NCI-H1417 treated with DMSO at 0.1 percent for 48 hours (cell line): ENCODE results near the gene FZD4.
A peak's percentile ranks its signal among the peaks of the same experiment; 100 is the strongest.
"Not testable (repeated sequence)": the region's sequence is repeated elsewhere in the genome, so short reads cannot be mapped to it uniquely, and the experiment has no call there.

Source experiments
- DNase-seq: peaks from one replicate; lab custom pipeline; 2025; lab: John Stamatoyannopoulos, UW

Gene FZD4

DNA sequence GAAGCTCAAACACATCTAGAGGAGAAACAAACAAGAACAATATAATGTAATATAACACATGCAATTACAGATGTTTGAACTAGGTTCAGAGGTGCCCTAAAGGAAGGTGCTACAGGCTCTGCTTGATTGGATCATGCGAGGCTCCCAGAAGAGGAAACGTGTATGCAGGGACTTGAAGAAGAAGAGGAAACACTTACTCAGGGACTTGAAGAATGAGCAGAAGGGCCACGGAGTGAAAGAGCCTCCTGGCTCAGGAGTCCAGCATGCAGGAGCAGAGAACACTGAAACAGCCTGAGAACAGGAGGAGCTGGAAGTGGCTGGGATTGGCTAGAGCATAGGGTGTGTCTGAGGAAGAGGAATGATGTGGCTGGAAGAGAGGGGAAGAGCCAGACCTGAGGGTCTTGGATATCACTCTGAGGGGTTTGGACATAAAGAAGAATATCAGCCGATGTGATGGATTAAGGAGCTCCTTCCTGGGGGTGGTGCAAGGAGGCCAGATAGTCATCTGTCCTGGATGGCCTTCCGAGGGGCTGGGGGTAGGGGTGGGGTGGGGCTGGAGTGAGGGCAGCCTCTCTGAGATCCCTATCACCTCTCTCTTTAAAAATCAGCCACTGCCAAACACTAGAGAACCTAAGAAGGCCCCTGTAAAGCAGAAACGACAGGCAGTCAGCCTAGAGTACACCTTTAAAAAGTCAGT lies 16.8 kb downstream of the FZD4 start:
- no peak for DNase-seq

GRCh38 chr11:86937193-86937806 lies 17.9 kb downstream of the FZD4 start:
- DNase-seq, result not testable (repeated sequence)

GRCh38 chr11:86934926-86935579 lies 20.1 kb downstream of the FZD4 start:
- DNase-seq, result no peak

DNA sequence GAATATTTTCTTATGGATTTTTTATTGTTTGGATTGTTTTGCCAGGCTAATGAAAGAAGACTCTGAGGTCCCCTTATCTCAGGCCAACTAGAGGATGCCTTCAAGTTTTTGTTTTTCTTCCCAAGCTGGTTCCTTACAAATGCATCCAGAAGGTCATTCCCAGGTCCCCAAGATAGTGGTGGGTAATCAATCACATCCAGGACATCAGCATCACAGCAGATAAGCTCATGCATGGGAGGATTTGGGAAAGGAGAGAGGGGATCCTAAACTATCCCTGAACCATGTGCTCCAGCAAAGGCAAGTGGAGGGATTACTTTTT lies 20.7 kb downstream of the FZD4 start:
- no peak for DNase-seq

- no peak for DNase-seq
Observed at GRCh38 chr11:86933891-86934581, 21.2 kb downstream of the FZD4 start.

- no peak for DNase-seq
Observed at GRCh38 chr11:86932924-86933875, 22.0 kb downstream of the FZD4 start.

DNA sequence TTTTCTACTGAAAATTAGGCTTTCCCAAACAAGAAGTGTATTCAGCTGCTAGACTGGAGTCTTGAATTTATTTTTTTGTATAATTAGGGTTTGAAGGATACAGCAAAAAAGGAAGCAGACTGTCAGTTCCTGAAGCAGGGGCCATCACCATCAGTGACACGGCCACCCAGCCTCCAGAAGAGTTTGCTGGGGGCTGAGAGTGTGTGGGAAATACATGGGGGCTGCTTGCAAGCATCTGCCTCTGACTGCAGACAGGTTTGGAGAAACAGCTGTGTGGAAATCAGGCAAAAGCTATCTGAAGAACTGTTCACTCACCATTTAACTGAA lies 23.0 kb downstream of the FZD4 start:
- no peak for DNase-seq

DNA sequence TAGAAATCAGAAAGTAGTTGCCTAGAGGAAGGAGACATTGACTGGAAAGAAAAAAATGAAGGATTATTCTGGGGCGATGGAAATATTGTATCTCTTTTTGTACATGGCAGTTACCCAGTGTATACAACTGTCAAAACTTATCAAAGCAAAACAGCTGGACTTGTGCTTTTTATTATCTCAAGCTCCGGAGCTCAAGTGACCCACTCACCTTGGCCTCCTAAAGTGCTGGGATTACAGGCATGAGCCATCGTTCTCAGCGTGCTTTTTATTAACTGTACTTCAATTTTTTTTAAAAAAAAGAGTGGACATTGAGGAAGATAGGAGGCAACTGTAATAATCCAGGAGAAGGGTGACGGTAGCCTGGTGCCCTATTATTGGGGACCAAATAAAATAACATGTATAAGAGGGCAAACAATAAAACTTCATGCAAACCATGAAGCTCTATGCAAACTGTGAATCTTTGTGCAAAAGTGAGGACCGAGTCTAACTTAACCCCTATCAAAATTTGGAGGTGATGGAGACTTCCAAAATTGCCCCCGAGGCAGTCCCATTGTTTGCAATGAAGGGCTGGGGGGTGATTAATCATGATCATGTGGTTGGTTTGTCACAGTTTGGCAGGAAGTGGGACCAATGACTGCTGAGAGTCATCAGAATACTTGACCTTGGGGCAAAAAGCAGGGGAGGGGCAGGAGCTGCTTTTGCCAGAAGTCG lies 23.5 kb downstream of the FZD4 start:
- no peak for DNase-seq

- no peak for DNase-seq
Observed at GRCh38 chr11:86930957-86931547, 24.1 kb downstream of the FZD4 start.

DNA sequence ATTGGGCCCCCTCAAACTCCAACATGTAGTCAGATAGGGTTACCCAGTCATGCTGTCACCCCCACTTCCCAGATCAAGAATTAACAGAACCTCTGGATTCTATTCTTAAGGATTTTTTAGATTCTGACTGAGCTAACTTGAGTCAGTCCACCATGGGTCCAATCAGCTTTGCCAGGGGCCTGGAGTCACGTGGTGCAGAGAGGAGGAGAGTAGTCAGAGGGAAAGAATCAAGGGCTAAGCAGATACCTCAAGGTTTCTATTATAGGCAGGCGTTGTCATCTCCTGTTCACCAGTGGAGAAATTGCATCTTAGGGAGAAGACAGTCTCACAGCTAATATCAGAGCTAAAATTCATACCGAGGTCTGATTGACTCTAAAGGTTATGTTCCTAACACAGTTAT lies 28.2 kb downstream of the FZD4 start:
- DNase-seq, result no peak

DNA sequence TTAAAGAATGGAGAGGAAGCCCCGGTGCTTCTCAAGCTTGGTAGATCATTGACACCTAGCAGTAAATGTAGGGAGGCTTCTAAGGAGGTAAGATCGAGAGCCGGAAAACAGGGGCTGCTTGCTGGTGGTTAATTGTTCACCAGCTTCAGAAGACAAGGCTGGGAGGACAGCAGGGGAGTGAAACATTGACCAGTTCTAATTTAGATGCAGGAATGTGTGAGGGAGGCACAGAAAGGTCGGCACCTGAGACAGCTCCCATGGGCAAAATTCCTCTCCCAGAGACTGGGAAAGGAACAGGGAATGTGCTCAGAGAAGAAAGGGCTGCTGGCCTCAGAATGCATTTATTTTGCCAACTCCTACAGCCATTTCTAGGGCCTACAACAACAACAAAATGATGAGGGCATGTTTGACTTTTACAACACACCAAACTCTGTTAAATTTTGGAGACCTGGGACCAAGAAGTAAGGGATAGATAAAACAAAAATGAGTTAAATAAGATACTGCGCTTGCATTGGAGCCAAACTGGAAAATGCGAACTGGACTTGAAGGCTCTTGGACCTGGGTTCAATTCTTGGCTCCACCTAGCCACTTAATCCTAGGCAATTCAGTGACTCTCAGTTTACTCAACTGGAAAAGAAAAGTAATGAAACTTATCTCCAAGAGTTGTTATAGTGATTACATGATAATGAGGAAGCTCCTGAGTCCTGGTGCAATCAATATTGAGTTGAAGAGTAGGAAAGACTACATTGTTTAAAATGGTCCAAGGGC lies 31.0 kb downstream of the FZD4 start:
- no peak for DNase-seq

DNA sequence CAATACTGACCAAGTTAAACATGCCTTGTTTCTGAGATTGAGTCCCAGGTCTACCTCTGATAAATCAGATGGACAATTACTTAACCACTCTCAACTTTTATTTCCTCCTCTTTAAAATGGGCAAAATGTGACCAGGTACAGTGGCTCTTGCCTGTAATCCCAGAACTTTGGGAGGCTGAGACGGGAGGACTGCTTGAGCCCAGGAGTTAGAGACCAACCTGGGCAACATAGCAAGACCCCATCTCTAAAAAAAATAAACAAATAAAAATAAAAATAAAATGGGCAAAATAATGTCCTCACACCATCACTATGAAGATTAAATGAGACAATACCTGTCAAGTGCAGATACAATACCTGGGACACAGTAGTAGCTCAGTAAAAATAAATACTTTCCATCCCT lies 33.0 kb downstream of the FZD4 start:
- no peak for DNase-seq

GRCh38 chr11:86919557-86920210 lies 35.5 kb downstream of the FZD4 start:
- peak; percentile 16 for DNase-seq

DNA sequence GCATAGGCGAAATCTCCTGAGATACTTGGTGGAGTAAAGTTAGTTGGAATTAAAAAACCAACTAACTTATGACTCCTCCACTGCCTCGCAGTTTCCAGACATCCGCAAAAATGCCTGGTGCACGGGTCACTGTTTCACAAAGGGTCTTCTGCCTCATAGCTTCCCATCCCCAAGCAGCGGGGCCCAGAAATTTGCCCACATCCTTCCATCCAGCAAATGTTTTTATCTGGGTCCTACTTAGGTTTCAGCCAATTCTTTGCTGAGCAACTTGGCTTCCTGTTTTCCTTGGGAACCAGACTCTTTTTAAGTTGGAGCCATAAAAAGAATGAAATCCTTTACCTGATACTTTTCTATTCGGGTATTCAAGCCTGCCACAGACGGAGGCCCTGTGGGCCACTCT lies 36.2 kb downstream of the FZD4 start:
- DNase-seq, result no peak

GRCh38 chr11:86918496-86918895 lies 36.7 kb downstream of the FZD4 start:
- DNase-seq, result no peak

DNA sequence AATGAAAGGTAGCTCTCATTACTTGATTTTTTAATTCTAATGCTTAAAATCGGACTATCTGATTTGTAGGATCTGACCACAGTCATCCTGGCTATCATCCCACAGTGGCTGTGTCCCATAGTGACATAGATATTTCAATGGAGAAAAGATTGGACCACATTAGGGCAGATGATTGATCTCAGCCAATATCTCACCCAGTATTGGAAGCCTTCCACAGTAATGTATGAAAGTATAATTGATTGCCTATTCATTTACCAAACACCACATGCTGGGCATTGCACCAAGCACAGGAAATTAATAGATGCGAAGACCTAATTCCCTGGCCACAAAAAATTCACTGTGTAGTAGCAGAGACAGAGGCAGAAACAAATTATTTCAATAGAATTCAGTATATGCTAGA lies 37.6 kb downstream of the FZD4 start:
- DNase-seq, result no peak

- no peak for DNase-seq
Observed at GRCh38 chr11:86916330-86916729, 38.9 kb downstream of the FZD4 start.

DNA sequence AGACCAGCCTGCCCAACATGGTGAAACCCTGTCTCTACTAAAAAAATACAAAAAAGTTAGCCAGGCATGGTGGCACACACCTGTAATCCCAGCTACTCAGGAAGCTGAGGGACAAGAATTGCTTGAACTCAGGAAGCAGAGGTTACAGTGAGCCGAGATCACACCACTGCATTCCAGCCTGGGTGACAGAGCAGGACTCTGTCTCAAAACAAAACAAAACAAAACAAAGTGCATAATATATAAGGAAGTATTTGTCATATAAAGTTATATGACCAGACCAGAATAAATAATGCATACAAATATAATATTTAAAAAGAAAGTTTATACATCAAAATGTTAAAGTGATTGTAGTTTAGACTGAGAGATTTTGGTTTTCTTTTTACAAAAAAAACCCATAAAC lies 39.3 kb downstream of the FZD4 start:
- not testable (repeated sequence) for DNase-seq

DNA sequence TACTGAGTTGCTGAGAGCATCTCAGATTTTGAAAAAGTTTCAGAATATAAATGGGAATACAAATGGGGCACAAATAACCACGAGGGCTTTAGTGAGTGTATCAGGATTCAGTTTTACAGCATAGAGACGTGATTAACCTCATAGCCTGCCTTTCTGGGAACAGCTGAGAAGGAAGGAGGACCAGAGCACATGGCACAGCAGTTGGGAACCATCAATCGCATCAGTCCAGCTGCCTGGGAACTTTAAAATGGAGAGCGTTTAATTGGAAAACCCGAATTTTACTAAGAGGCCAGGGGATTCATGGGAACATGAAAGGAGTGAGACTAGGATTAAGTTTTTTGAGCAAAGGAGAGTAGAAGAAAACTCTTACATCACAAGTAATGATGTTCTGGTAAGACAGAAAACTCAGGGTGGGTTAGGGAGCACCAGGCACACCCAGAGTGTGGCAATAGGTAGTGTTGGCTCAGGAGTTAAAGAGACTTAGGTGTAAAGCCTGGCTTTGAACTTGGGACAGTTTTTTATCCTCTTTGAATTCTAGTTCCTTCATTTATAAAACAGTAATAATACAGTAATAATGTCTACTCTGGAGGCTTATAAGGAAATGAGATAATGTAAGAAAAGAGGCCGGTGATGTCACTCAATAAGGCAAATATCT lies 40.2 kb downstream of the FZD4 start:
- DNase-seq, result no peak
